Measurements from ENCODE around the gene RXRA. TPM values are rescaled to one million over a fixed set of nuclear protein-coding genes. Genes with fewer than 3 reads are reported as not detected.

The RXRA gene
- total RNA-seq, 1 donor from 2014 or later, result 16.8 TPM

- DNase-seq (ENCODE audit: low read depth) (no peak), FAIRE-seq (no peak)
- no peak overlapping the region for H3K4me3 ChIP-seq (ENCODE audit: low read depth, low read length)
- TF ChIP-seq CTCF (IDR thresholded peaks at IDR 0.05; ENCODE audit: insufficient read depth, low read length, severe bottlenecking), result no peak
- no peaks in the 10 kb centered on the region for H3K36me3 ChIP-seq (ENCODE audit: control insufficient read depth, insufficient read depth, low read length)
- no peaks in the 10 kb centered on the region for H3K27me3 ChIP-seq (ENCODE audit: control insufficient read depth, insufficient read depth, low read length)
These were observed 6.0 kb upstream of the RXRA start for GRCh38 chr9:134320126-134320867.

GRCh38 chr9:134320868-134321471, 5.3 kb upstream of the RXRA start:
- TF ChIP-seq CTCF (IDR thresholded peaks at IDR 0.05; ENCODE audit: insufficient read depth, low read length, severe bottlenecking), result no peak
- no peaks in the 10 kb centered on the region for H3K27me3 ChIP-seq (ENCODE audit: control insufficient read depth, insufficient read depth, low read length)
- no peaks in the 10 kb centered on the region for H3K36me3 ChIP-seq (ENCODE audit: control insufficient read depth, insufficient read depth, low read length)
- H3K4me3 ChIP-seq (ENCODE audit: low read depth, low read length), result no peak overlapping the region
- DNase-seq (ENCODE audit: low read depth) (no peak), FAIRE-seq (no peak)

- Histone ChIP-seq H3K36me3 (ENCODE audit: control insufficient read depth, insufficient read depth, low read length) (no peaks in the 10 kb centered on the region), H3K4me3 (ENCODE audit: low read depth, low read length) (no peak overlapping the region), H3K27me3 (ENCODE audit: control insufficient read depth, insufficient read depth, low read length) (no peaks in the 10 kb centered on the region)
- no peak for TF ChIP-seq CTCF (IDR thresholded peaks at IDR 0.05; ENCODE audit: insufficient read depth, low read length, severe bottlenecking)
- DNase-seq (ENCODE audit: low read depth), result no peak
- FAIRE-seq, result no peak
These were observed 4.7 kb upstream of the RXRA start for GRCh38 chr9:134321531-134321930.

GRCh38 chr9:134321946-134322741, 4.1 kb upstream of the RXRA start:
- DNase-seq (ENCODE audit: low read depth), result no peak
- Histone ChIP-seq H3K27me3 (ENCODE audit: control insufficient read depth, insufficient read depth, low read length) (no peaks in the 10 kb centered on the region), H3K4me3 (ENCODE audit: low read depth, low read length) (no peak overlapping the region), H3K36me3 (ENCODE audit: control insufficient read depth, insufficient read depth, low read length) (no peaks in the 10 kb centered on the region)
- FAIRE-seq, result no peak
- no peak for TF ChIP-seq CTCF (IDR thresholded peaks at IDR 0.05; ENCODE audit: insufficient read depth, low read length, severe bottlenecking)

GRCh38 chr9:134322781-134323241, 3.4 kb upstream of the RXRA start:
- DNase-seq (ENCODE audit: low read depth), result no peak
- TF ChIP-seq CTCF (IDR thresholded peaks at IDR 0.05; ENCODE audit: insufficient read depth, low read length, severe bottlenecking), result no peak
- FAIRE-seq, result no peak
- Histone ChIP-seq H3K36me3 (ENCODE audit: control insufficient read depth, insufficient read depth, low read length) (no peaks in the 10 kb centered on the region), H3K27me3 (ENCODE audit: control insufficient read depth, insufficient read depth, low read length) (no peaks in the 10 kb centered on the region), H3K4me3 (ENCODE audit: low read depth, low read length) (no peak overlapping the region)

All from bronchial epithelial cell (primary cell).